ENCODE measurements around the gene MCTP1.

MCTP1 gene

GRCh38 chr5:95284572-95285408, at the start of gene MCTP1:
Gene MCTP1, minus strand, starts transcription at chr5:95285094.
- peak; percentile 47 for DNase-seq

DNA sequence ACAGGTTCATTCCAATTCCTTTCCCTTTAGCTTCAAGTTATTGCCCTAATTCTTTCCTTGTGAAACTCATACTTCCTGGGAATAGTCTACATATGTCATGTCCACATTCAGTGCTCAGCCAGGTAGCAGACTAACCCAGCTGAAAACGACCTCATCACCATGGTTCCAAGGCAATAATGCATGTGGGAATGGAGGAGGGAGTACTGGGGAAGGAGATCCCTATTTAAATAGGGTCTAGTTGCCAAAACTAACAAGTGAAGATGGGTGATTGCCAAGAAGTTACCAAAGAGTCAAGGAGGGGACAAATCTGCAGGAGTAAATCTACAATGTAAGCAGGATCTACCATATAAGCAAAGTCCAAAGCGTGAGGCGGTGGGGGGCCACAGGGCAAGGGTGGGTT, 47.3 kb upstream of the MCTP1 start:
- DNase-seq = no peak

DNA sequence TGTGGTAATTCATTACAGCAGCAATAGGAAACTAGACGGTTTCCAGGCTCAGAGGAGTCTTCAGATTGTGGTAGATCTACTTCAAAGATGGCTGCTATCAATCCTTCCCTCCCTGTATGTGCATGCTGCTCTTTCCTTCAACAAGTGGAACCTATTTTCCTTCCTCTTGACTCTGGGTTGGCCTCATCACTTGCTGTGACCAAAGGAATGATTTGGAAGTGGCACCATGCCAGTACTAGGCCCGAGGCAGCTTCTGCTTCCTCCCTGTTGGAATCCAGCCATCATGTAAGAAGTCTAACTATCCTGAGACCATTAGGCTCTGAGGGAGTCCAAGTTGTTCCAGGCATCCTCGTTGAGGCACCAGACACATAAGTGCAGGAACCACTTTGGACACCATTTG, 46.5 kb upstream of the MCTP1 start:
- DNase-seq = no peak

- no peak for DNase-seq
Observed at GRCh38 chr5:95327211-95327610, 42.3 kb upstream of the MCTP1 start.

GRCh38 chr5:95317687-95318086, 32.8 kb upstream of the MCTP1 start:
- no peak for DNase-seq

DNA sequence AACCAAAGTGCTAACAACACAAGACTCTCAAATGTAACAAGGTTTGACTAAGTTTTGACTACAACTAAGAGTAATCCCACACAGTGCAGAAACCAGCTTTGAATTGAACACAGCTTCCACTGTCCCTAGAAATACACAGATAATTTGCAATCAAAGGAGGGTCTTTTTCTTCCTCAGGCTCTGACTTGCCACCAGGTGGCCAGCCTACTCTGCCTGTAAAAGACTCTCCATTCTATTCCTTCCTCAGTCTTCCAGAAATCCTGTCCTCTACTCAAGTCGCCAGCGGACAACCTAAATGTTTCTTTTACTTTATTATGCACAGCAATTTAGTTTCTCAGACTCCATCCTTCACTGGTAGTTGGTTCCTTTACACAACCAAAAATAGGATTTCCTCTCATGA, 32.2 kb upstream of the MCTP1 start:
- DNase-seq = no peak

DNA sequence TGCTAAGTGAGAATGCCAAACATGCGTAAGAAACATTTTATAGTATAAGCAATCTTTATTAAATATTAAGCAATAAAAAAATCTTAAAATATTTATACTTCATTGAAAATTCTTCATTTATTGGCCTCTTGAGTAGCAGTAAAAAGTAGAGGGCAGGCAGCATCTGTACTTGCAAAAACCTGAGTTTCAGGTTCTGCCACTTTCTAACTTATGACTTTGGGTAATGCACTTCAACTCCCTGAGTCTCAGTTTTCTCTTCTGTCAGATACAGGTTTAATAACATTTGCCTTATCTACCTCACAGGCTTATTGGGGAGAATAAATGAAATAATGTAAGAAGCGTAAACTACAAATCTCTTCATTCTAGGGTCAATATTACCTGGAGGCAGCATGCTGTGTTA, 19.8 kb upstream of the MCTP1 start:
- no peak for DNase-seq

DNA sequence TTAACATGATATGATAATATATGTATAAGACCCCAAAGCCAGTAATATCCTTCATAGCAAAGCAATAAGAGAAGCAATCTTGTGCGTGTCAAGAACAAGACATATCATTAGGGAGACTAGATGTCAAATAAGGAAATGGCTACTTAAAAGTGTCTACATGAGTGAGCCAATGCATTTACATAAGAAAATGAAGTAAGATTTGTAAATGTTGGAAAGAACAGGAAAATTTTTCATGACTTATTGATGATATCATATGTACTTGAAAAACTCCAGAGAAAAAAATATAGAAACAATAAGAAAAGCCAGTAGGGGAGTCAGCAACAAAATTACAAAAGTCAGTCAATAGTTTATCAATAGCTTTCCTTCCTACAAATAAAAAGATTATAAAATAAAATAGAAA, 13.8 kb upstream of the MCTP1 start:
- DNase-seq = no peak

DNA sequence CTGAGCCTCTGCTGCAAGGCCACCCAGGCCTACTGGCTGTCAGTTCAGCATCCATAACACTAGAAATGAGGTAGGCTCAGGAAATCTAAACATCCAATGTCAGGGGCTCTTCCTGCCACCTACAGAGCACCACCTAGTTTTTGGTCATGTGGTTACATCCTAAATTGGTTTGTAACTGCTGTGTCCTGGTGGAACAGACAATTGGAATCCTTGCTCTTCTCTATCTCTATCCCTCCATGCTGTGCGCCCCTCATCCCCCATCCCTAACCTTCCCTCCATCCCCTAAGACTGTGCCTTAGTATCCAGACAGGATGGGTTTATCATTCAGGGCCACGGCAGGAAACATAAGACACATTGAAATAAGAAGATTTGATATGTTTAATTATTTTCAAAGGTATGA, 11.4 kb upstream of the MCTP1 start:
- DNase-seq = no peak

DNA sequence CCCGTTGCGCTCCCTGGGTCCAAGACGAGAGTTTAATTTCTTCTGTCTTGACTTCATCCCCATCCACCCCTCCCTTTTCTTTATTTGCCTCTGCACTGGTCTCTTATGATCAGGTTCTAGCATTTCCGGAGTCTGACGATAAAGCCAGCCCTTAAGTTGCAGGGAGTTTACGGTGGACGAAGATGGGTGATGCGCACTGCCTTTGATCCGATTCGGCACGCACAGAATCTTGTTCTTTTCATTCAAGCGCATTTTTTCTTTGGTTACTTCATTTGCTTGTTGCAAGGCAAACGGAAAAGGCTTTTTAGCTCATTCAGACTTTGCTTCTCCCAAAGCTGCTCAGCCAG, 488 bp upstream of the MCTP1 start:
- no peak for DNase-seq

GRCh38 chr5:95283761-95284571, 928 bp downstream of the MCTP1 start:
- peak; percentile 57 for DNase-seq

DNA sequence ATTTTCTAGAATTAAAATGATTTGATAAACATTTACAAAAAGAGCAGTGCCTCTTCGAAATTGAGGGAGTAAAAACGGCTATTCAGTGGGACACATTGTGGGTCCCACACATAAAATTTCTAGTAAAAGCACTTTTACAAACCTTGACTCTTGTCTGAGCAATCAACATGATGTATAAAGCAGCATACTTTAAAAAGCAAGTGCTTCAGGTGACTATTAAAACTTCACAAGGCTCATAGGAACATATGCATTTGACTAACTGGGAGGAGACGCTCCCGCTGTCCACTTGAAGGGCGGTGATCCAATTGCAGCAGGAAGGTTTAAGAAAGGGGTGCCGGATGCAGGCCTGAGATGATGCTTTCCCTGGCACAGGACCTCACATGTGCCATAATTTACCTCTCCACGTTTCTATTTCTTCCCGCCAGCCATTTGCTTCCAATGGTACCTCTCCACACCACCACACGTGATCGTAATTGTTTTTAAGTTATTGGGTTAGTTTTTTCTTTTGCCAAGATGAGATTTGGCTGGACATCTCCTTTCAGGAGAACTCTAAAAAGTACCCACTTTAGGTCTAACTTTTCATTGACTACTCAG, 1.8 kb downstream of the MCTP1 start:
- DNase-seq = no peak

DNA sequence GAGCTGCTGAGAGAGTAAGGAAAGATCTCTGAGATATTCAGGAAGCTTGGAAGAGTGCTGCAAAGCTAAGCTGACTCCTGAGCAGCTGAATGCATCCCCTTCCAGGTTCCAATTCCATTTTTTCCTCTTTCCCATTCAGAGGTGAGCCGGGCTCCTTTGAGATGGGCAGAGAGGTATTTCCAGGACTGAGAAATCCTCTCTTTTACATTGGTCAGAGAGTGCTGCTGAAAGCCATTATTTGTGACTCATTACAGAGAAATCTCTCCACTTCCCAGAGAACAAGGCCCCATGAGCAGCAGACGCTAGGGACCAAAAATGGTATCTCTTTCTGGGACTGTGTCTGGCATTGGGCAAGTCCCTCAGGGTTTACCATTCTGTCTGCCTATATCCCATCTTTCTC, 3.7 kb downstream of the MCTP1 start:
- DNase-seq = no peak

DNA sequence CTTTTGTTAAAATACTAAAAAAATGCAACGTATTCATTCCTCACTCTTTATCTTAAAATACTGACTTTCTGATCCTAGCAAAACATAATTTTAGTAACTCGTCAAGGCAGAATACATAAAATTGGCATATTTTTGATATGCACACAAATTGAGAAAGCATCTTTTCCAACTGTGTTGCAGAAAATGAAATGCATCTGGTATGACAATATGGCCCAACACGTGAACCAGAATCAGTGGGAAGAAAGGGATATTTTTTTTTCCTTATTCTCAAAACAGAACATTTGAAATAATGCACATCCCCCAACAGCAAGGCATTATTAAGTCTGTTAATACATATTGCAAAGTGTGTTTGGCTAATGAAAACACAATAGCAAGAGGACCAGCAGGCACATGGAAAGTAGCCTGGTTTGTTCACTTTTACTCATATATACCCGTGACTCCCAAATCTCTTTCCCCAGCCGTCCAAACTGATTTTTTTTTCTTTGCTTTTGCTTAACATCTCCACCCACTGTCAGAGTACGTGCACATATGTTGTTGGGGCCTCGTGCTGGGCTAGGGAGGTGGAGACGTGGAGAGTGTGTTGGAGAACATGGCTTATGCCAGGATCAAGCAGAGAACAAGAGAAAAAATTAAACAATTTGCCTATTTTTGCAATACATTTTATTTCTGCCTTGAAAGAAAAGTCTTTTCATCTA, 4.3 kb downstream of the MCTP1 start:
- no peak for DNase-seq

DNA sequence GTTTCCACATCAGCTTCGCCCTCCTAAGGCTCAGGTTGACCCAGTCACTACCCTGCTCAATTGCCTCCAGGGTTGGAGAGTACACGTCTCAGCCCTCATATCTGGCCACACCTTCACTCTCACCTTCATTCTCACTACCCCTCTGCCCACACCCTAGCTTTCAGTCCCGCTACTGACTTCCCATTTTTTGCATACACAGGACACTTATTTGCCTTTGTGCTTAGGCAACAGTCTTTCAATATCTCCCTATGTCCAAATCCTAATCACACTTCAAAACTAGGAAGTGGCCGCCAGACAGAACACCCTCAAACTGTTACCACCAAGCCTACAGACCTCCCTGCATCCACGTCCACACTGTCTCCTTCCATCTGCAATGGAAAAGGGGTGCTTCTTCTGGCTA, 10.9 kb downstream of the MCTP1 start:
- DNase-seq = no peak

DNA sequence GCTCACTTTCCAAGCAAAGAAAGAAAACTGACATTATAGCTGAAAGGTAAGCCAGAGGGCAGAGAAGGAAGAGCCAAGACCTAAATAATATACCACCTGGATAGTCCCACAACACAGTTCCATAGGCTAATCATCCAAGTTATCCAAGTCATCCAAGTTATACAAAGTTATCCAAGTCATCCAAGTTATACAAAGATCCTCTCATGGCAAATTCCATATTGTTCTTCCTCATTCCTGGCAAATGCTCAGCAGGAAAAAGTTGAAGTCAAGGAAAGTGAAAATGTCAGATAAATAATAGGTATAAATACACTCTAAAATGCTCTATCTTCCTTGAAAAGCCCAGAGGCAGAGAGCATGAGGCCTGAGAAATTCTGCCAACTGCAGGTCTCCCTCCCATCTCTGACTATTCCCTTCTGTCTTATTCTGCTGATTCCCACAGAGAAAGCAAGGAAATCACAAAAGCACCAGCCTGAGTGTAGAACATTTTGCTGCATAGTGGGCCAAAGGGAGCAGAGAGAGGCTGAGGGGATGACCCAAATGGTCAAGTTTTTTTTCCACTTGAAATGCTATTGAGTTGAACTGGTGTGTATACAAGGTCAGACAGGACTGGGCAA, 12.5 kb downstream of the MCTP1 start:
- DNase-seq = no peak

- no peak for DNase-seq
Observed at GRCh38 chr5:95262933-95263660, 21.8 kb downstream of the MCTP1 start.

- no peak for DNase-seq
Observed at GRCh38 chr5:95261437-95262175, 23.3 kb downstream of the MCTP1 start.

DNA sequence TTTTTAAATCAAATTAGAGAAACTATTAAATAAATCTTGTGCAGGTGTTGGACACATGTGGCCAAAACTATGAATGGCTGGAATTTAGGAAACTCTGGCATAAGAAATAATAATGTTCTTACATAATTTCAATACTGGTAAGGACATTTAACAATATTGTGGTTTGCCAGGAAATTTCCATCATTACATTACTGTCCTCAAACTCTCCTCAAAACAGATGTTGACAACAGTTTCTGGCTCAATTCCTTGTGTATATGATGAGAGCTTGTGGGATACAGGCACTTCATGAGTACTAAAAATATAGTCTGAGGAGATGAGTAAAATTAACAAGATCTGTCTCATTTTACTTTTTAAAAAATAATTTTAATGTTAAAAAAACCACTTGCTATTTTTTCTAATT, 27.9 kb downstream of the MCTP1 start:
- DNase-seq = no peak

DNA sequence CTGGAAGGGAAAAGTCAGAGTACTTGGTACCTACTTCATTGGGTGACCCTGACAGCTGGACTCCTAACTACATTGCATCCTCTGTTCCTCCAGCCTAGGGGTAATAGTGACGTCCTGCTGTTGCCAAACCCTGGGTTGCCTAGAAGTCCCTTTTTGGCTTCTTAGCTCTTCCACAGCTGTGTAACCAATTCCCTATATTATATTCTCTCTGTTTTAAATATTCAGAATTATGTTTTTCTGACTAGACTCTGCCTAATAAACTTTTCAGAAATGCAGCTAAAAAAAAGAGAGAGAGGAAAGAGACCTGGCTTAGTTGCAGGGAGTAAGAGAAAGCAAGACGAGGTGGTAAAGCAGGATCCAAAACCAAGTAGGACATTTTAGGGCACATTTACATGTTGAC, 28.4 kb downstream of the MCTP1 start:
- no peak for DNase-seq

DNA sequence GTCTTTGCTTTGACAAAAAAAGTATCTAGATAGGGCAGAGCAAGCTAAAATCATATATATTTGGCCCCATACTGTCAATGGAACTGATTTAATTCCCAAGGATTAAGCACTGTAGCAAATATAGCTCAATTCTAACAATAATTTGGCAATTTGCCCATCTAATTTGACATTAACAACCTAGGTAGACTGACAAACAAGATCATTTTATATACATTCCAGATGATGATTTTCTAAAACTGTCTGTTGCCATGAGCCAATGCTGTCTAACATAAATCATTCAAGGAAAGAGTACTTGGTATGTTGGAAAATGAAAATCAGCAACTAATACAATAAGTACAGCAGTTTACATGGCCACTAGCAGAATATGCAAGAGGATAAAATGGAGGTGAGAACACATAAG, 32.1 kb downstream of the MCTP1 start:
- no peak for DNase-seq

GRCh38 chr5:95251185-95251584, 33.7 kb downstream of the MCTP1 start:
- DNase-seq = no peak
